ENCODE results near the gene MAFB.

DNA sequence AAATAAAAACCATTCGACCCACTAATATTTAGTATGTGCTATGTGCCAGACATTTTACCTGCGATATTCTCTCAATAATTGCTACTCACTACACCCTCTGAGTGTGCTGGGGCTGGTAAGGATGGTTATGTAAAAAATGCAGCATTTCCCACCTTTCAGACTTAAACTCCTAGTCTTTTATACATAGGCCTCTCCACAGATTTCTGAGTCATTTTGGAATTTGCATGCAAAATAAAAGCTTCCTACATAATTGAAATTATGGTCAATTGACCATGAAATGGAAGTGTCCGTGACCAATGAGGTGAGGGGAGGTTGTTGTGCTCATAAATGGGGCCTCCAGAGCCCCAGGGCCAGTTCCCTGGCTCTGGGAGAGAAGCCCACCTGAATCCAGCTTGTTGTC is 37.7 kb upstream of the MAFB start:
- TF ChIP-seq, protein P1, sequence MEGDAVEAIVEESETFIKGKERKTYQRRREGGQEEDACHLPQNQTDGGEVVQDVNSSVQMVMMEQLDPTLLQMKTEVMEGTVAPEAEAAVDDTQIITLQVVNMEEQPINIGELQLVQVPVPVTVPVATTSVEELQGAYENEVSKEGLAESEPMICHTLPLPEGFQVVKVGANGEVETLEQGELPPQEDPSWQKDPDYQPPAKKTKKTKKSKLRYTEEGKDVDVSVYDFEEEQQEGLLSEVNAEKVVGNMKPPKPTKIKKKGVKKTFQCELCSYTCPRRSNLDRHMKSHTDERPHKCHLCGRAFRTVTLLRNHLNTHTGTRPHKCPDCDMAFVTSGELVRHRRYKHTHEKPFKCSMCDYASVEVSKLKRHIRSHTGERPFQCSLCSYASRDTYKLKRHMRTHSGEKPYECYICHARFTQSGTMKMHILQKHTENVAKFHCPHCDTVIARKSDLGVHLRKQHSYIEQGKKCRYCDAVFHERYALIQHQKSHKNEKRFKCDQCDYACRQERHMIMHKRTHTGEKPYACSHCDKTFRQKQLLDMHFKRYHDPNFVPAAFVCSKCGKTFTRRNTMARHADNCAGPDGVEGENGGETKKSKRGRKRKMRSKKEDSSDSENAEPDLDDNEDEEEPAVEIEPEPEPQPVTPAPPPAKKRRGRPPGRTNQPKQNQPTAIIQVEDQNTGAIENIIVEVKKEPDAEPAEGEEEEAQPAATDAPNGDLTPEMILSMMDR (tag by site-specific recombination; IDR thresholded peaks at IDR 0.05), result no peak
- TF ChIP-seq KLF16 (tag by site-specific recombination; IDR thresholded peaks at IDR 0.05) (no peak), ZNF629 (tag by site-specific recombination; IDR thresholded peaks at IDR 0.05) (no peak), ZNF248 (tag by site-specific recombination; IDR thresholded peaks at IDR 0.05) (no peak), ZBTB21 (tag by site-specific recombination; IDR thresholded peaks at IDR 0.05) (no peak), ZBTB20 (tag by site-specific recombination; IDR thresholded peaks at IDR 0.05) (no peak), MYNN (tag by site-specific recombination; IDR thresholded peaks at IDR 0.05; ENCODE audit: borderline replicate concordance) (no peak), ZBTB17 (tag by site-specific recombination; IDR thresholded peaks at IDR 0.05) (no peak), GLI4 (tag by site-specific recombination; IDR thresholded peaks at IDR 0.05) (no peak), ZNF274 (IDR thresholded peaks at IDR 0.05; ENCODE audit: low read length) (no peak), ZNF274 (tag by site-specific recombination; IDR thresholded peaks at IDR 0.05; ENCODE audit: borderline replicate concordance) (no peak), ZNF121 (tag by site-specific recombination; IDR thresholded peaks at IDR 0.05) (no peak)
- TF ChIP-seq, protein P2, sequence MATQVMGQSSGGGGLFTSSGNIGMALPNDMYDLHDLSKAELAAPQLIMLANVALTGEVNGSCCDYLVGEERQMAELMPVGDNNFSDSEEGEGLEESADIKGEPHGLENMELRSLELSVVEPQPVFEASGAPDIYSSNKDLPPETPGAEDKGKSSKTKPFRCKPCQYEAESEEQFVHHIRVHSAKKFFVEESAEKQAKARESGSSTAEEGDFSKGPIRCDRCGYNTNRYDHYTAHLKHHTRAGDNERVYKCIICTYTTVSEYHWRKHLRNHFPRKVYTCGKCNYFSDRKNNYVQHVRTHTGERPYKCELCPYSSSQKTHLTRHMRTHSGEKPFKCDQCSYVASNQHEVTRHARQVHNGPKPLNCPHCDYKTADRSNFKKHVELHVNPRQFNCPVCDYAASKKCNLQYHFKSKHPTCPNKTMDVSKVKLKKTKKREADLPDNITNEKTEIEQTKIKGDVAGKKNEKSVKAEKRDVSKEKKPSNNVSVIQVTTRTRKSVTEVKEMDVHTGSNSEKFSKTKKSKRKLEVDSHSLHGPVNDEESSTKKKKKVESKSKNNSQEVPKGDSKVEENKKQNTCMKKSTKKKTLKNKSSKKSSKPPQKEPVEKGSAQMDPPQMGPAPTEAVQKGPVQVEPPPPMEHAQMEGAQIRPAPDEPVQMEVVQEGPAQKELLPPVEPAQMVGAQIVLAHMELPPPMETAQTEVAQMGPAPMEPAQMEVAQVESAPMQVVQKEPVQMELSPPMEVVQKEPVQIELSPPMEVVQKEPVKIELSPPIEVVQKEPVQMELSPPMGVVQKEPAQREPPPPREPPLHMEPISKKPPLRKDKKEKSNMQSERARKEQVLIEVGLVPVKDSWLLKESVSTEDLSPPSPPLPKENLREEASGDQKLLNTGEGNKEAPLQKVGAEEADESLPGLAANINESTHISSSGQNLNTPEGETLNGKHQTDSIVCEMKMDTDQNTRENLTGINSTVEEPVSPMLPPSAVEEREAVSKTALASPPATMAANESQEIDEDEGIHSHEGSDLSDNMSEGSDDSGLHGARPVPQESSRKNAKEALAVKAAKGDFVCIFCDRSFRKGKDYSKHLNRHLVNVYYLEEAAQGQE (tag by site-specific recombination; IDR thresholded peaks at IDR 0.05), result no peak
- TF ChIP-seq, protein P3, sequence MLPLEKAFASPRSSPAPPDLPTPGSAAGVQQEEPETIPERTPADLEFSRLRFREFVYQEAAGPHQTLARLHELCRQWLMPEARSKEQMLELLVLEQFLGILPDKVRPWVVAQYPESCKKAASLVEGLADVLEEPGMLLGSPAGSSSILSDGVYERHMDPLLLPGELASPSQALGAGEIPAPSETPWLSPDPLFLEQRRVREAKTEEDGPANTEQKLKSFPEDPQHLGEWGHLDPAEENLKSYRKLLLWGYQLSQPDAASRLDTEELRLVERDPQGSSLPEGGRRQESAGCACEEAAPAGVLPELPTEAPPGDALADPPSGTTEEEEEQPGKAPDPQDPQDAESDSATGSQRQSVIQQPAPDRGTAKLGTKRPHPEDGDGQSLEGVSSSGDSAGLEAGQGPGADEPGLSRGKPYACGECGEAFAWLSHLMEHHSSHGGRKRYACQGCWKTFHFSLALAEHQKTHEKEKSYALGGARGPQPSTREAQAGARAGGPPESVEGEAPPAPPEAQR (tag by site-specific recombination; IDR thresholded peaks at IDR 0.05), result no peak

Measured in HEK293 (cell line).